GM12874 (cell line): ENCODE data around the gene PDHX.

Source experiments
- CTCF ChIP-seq: IDR thresholded peaks from 2 replicates; pipeline ENCODE4 v1.5.1; 2011; ENCODE audit warnings: low read depth, mild to moderate bottlenecking, control low read depth, low read length, moderate library complexity; ENCODE audit not compliant: insufficient read depth

PDHX gene

GRCh38 chr11:35040221-35040942 lies 124.0 kb downstream of the PDHX start:
- no peak for TF ChIP-seq CTCF

- no peak for TF ChIP-seq CTCF
Measured at GRCh38 chr11:35041070-35041554, 124.7 kb downstream of the PDHX start.

GRCh38 chr11:35042224-35042623 lies 125.8 kb downstream of the PDHX start:
- TF ChIP-seq CTCF = no peak

GRCh38 chr11:35042913-35043312 lies 126.5 kb downstream of the PDHX start:
- TF ChIP-seq CTCF = no peak

GRCh38 chr11:35043936-35044335 lies 127.5 kb downstream of the PDHX start:
- TF ChIP-seq CTCF = no peak

GRCh38 chr11:35045236-35045820 lies 128.9 kb downstream of the PDHX start:
- TF ChIP-seq CTCF = no peak
